ENCODE data around the gene SCIN.
"Not testable (repeated sequence)": the region's sequence is repeated elsewhere in the genome, so short reads cannot be mapped to it uniquely, and the experiment has no call there.

- TF ChIP-seq, protein P1, sequence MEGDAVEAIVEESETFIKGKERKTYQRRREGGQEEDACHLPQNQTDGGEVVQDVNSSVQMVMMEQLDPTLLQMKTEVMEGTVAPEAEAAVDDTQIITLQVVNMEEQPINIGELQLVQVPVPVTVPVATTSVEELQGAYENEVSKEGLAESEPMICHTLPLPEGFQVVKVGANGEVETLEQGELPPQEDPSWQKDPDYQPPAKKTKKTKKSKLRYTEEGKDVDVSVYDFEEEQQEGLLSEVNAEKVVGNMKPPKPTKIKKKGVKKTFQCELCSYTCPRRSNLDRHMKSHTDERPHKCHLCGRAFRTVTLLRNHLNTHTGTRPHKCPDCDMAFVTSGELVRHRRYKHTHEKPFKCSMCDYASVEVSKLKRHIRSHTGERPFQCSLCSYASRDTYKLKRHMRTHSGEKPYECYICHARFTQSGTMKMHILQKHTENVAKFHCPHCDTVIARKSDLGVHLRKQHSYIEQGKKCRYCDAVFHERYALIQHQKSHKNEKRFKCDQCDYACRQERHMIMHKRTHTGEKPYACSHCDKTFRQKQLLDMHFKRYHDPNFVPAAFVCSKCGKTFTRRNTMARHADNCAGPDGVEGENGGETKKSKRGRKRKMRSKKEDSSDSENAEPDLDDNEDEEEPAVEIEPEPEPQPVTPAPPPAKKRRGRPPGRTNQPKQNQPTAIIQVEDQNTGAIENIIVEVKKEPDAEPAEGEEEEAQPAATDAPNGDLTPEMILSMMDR (conservative IDR thresholded peaks at IDR 0.05; ENCODE audit: low read length) = not testable (repeated sequence)
- TF ChIP-seq EZH2phosphoT487 (IDR thresholded peaks at IDR 0.05; ENCODE audit: borderline replicate concordance, low read depth, low read length) = not testable (repeated sequence)
Observed at GRCh38 chr7:12688485-12689170, 118.1 kb downstream of the SCIN start.
